HT-29 (cell line): ENCODE measurements around the gene RFX5. TPM values are rescaled to one million over a fixed set of nuclear protein-coding genes. Genes with fewer than 3 reads are reported as not detected.
"Not testable (repeated sequence)": the region's sequence is repeated elsewhere in the genome, so short reads cannot be mapped to it uniquely, and the experiment has no call there.

Experiments used
- DNase-seq: peaks from one replicate; pipeline ENCODE4 v3.0.0-alpha.2; 2015; ENCODE audit warnings: low spot score
- total RNA-seq: library from RNA; depleted of rRNA; stranded (reverse); fragments of >200 nt; shearing (Covaris generic); gene quantifications from 2 replicates; pipeline ENCODE4 v1.2.3, GENCODE V29; 2014

The RFX5 gene
- total RNA-seq, 1 experiment from 2014 or later, result 50.4 TPM

DNA sequence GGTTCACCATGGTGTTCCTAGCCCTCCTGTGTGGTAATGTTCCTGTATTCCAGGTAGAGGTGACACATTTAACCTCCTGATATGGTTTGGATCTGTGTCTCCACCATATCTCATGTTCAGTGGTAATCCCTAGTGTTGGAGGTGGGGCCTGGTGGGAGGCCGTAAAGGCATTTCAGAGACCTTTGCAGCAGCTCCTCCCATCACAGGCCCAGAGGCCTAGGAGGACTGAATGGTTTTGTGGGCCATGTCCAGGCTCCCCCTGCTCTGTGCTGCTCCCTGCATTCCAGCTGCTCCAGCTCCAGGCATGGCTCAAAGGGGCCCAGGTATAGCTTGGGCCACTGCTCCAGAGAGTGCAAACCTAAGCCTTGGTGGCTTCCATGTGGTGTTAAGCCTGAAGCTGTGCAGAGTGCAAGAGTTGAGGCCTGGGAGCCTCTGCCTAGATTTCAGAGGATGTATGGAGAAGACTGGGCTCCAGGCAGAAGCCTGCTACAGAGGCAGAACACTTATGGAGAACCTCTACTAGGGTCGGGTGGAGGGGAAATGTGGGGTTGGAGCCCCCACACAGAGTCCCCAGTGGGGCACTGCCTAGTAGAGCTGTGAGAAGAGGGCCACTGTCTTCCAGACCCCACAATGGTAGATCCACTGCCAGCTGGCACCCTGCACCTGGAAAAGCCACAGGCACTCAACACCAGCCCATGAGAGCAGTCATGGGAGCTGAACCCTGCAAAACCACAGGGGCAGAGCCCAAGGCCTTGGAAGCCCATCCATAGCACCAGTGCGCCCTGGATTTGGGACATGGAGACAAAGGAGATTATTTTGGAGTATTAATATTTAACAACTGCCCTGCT lies 15.5 kb upstream of the RFX5 start:
- no peak for DNase-seq

DNA sequence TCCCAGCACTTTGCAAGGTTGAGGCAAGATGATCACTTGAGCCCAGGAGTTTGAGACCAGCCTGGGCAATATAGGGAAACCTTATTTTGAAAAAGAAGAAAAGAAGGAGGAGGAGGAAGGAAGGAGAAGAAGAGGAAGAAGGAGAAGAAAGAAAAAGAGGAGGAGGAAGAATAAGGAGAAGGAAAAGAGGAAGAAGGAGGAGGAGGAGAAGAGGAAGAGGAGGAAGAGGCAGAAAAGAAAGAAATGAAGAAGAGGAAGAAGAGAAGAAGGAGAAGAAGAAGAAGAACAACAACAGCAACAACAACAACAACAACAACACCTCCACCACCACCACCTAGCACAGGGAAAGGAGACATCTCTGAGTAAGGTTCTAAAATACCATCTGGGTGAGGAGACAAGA lies 14.8 kb upstream of the RFX5 start:
- DNase-seq, result no peak

DNA sequence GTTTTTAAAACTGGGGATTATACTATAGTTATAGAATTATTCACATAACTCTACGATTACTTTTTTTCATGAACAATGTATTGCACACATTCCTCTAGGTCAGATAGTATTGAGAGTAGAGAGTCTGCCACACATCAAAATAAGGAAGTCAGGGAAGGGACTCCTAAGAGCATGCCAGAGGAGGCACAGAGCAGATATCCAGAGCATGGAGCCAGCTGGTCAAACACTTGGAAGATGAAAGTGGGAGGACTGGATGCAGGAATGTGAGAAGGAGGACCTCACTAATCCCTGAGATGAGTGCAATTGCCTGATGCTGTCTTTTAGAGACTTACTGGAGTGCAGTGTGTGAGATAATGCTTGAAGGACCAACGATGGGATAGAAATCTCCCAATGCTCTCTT lies 9.6 kb upstream of the RFX5 start:
- no peak for DNase-seq

DNA sequence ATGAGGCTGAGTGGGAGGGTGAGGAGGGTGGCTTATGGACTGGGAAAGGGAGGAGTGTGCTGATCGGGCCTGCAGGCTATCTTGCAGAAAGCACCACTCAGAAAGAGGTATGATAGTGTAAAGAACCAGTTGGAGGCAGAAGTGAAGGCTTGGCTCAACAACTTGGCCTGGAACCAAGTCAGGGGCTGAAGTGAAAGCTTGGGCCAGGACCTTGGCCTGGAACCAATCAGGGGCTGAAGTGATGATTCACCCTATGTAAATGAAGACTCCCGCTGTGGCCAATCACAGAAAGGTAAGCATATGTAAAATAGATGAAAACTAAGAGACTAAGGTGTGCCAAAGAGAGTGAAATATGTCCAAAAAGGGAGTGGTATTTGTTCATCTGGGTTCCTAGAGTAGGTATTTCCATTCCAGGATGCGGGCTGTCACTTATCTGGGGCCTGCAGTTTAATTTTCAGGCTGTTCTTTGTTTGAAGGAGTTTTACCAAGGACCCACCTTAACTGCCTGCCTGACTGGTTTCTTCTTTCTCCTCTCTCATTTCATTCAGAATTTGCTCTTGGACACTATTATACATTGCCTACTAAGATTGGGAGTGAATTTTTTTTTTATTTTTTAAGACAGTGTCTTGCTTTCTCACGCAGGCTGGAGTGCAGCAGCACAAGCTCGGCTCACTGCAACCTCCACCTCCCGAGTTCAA lies 5.1 kb upstream of the RFX5 start:
- no peak for DNase-seq

DNA sequence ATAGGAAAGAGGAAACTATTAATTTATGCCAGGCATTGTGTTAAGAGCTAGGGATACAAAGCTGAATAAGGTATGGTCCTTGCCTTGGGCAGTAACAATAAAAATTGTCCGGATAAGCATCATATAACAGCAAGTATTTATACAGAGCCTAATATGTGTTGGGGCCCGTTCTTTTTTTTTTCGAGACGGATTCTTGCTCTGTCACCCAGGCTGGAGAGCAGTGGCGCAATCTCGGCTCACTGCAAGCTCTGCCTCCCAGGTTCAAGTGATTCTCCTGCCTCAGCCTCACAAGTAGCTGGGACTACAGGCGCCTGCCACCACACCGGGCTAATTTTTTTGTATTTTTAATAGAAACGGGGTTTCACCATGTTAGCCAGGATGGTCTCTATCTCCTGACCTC lies 3.3 kb upstream of the RFX5 start:
- DNase-seq, result not testable (repeated sequence)

DNA sequence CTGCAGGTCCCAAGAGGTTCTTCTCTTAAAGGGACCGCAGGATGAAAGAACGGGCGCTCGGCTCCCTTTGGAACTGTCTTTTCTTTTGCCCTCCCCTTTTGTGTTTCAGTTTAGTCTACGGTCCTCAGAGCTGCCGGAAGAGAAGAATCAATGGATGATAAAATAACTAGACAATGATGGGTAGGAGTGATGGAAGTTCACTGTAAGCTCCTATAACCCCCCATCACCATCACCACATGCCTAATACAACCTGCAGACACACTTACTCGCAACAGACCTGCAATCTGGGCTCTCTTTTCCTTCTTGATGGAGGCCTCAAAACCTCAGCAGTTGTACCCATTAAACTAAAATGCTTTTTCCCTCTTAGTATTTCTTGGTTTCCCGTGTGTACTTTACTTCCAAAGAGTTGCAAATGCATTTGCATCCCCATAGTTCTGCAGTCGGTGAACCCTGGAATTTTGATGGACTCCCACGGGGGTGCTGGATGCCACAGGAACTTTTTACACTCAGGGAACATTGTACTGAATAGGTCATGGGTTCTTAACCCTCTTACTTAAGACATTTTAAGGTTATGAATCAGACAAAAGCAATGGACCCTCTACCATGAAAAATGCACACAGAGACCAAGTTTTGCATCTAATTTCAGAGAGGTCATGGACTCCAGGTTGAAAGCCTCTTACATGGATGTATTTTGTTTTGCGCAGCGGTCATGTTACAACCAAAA lies 633 bp upstream of the RFX5 start:
- DNase-seq, result no peak

DNA sequence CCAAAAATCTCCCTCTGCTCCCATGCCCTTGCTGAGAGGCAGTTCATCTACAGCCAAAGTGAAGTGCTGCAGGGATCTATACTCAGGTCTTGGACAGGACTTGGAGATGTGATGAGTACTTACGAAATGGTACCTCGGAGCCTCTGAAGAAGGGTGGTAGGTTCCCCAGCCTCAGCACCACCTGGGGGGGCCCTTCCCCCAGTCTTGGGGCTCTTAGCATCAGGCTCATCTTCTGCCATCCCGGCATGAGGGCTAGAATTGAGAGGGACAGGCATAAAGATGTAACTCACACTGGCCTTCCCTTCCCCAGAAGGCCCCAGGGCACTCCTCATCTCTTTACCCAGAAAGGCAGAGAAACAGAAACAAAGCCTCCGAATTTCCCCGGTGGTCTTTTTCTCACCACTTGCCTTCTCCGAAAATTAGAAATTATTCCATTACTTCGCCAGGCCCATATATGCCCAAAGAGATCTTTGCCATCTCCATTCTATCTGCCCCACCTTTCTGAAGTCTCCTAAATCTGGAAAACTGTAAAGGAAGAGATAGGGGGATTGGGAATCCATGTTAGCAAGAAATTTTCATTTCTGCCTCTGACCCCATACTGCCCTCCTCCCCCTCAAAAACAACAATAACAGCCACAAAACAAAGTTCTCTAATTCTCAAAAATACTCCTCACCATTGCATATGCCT lies 827 bp downstream of the RFX5 start:
- no peak for DNase-seq

DNA sequence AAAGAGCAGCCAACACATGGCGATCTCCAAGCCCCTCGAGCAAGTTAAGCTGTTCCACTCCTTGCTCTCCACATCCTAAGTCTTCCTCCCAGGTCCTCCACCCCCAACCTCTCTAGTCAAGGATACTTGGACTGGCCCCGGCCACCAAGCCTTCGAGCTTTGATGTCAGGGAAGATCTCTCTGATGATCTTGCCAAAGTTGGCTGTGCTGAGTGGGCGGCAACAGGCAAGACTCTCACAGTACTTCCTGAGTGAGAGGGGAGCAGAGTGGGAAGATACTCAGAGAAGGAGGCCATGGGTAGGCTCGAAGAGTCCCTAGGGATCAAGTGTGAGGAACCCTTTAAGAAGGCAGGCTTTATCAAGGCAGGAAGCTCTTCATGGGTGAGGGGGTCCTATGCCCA lies 2.8 kb downstream of the RFX5 start:
- DNase-seq, result no peak

DNA sequence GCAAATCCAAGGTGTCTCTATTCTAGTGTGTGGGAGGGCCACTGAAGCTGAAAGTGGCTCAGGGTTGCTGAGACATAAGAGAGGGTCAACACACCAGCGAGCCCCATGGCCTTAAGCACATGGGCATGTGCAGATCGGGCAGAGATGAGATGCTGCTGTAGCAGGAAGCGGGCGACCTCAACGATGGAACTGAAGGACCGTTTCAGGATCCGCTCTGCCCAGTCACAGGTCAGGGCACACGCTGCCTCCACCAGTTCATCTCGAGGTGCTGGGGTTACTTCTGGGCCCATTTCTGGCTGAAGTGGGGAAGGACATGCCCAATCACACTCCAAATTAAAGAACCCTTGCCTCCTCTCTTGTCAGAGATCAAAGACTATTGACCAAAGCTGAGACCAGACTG lies 3.5 kb downstream of the RFX5 start:
- no peak for DNase-seq

DNA sequence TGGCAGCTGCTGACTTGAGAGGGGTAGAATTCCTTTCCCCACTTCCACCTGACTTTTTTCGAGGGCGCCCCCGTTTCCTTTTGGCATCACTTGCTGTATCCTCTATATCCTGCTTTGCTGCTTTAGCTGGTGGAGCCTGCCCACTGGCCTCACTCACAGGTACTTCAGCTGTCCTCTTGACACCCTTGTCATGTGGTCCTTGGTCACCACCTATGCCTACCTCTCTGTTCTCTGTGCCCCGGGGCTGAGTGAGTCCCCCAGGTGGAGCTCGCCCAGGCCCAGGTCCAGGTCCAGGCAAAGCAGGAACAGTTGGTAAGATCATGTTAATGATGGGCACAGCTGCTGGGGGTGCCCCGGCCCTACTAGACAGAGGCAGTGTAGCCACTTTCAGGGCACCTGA lies 4.5 kb downstream of the RFX5 start:
- DNase-seq, result no peak

DNA sequence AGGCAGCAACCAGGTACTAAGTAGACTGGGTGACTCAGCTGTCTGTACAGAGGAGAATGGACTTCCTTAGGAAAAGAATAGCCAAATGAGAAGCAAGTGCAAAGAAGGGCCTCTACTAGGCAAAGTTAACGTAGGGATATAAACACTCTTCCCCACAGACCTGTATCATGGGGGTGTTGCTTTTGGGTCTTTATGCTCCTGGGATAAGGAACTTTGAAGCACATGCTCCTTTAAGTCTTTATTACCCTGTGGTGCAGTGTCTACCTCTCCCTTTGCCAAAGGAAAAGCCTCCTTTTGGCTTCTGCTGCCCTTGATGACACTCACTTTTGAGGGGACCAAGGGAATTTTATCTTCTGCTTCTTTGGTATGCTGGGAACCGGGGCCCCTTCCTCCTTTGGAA lies 5.0 kb downstream of the RFX5 start:
- no peak for DNase-seq

DNA sequence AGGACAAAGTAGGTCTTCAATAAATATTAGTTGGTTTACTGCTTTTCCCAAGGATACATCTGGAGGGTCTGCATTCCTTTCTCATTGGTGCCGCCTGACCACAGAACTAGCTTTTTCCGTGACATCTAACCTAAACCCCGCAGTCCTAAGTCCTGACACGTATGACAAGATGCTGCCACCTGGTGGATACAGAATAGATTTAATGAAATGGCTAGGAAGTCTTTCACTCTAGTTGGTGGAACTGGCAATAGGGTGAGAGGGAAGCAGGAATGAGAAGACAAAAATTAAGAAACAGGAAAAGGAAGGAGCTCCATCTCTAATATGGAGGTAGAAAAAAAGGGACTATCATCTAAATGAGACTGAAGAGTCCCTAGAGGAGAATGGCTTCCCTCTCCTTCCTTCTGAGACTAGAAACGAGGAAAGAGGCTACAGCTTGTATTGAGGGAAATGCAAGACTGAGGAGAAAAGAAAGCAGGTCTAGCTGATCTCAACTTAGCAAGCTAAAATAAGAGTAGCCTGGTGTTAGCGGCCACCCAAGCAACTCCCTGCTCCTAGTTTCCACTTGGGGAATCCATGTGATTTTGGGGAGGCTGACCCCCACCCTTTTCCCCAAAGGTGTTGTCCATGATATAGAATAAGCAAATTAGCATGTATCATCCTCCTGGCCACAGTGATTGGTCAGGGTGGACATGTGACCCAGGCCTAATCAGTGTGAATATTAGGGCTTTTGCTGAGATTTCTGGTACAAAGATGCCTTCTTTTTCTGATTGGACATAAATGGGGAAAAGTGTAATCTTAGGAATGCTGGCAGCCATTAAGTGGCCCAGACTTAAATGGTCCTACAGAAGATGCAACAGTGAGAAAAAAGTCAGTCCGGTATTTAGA lies 5.9 kb downstream of the RFX5 start:
- peak; percentile 82 for DNase-seq

DNA sequence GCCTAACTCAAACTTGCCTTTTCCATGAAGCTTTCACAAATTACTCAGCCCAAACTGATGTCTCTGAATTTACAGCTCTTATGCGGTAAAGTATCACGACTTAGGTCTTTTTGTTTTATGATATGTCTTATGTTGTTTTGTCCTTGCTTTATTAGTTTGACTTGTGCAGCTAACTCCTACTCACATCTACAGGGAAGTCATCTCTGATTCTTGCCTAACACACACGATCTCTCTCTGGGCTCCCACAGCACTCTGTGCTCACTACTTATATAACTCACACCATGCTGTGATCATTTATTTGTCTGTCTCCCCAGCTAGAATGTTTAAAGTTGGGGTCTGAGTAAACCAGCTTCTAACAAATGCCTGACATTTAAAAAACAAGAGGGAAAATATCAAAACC lies 10.5 kb downstream of the RFX5 start:
- DNase-seq, result no peak

DNA sequence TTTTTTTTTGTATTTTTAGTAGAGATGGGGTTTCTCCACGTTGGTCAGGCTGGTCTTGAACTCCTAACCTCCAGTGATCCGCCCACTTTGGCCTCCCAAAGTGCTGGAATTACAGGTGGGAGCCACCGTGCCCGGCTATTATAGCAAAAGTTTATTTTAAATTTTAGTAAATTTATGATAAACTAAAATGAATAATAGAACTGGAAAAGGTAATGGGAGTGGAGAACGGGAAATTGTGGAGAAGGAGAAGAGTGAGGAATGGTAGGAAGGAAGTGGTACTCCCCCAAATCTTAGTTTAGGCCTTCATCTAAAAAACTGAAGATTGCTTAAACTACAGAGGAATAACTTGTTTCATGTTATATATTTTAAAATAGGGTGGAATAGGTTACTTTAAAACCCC lies 12.2 kb downstream of the RFX5 start:
- DNase-seq, result no peak

DNA sequence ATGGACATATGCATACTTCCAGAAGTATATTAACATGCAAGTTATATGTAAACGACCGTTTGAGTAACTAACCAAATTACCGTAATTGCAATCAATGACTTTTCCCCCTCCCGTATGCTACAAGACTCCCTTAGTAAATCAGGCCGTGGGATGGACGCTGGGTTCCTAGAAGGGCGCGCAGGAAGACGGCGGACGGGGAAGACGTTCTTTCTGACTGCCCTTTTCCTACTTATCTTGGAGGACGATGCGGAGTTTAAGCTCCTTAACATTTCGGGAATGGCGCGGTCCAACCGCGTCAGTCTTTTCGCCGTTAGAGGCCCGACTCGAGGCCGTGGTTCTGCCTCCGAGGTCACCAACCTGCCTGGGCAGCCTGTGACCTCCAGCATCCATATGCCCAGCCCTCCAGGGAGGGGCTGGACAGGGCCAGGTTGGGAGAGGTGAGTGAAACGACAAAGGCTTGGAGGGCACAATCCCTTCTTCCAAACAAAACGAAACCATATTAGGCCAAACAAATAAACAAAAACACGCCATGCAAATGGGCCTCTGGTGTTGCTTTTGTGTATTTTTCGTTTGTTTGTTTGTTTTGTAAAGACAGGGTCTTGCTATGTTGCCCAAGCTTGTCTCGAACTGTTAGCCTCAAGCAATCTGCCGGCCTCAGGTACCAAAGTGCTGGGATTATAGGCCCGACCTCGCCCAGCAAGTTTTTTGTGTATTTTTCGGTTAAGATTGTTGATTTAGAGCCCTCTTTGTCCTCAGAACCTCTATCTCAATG lies 19.0 kb downstream of the RFX5 start:
- DNase-seq, result no peak

DNA sequence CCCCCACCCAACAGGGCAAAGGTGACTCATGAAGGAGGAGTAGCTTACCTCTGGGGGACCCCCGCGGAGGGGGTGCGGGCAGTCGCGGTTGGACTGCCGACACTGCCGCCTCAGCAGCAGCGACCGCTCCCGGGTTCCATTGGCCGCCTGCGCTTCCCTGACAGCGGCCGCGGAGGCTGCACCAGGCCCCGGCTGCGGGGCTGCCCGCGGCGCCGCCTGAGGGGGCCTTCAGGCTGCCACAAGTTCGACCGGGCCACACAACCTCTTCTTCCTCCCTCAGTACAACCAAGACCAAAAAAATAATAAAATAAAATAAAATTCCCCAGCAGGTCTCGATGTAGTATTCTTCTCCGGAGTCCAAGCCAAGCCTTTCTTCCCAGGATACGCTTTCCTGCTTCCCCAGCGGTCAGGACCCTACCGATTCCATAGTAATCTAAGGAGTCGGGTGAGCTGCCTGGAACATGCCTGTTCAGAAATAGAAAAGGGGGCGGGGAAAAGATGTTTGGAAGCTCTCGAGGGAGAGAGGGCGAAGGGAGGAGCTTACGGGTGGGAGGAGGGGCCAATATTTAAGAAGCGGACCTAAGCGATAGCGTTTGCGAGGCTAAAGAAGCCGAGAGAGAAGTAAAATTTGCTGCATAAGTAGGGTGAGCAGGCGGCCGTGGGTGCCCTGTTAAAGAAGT lies 19.7 kb downstream of the RFX5 start, which contains the start of gene PI4KB:
Gene PI4KB (minus strand): TSS at position 194 of the 680 bp plus-strand sequence. CDS start 10,935 bp downstream, outside the sequence.
- peak; percentile 98 for DNase-seq

DNA sequence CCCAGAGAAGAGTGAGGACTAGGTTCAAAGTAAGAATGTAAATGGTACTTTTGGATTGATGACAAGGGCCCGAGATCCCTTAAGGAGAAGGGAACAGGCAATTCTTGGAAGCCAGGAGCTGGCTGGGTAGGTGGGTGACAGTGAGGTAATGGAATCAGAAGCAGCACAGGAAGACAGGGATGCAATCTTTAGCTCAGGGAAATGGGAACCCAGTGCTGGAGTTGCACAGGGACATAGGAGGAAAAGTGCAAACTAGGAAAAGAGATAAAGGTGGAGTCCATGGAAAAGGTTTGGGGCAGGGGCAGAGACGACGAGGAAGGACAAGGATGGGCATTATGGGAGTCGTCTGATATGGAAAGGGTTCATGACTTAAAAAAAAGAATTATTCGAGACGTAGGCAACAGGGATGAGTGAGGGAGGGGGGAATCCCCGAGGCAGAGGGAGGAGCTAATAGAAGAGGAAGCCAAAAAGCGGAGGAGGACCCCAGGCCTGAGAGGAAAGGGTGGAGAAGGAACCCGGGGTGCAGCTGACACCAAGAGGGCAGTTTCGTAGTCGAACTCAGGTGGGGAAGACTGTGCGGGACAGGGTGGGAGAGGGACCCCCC lies 20.3 kb downstream of the RFX5 start:
- no peak for DNase-seq

DNA sequence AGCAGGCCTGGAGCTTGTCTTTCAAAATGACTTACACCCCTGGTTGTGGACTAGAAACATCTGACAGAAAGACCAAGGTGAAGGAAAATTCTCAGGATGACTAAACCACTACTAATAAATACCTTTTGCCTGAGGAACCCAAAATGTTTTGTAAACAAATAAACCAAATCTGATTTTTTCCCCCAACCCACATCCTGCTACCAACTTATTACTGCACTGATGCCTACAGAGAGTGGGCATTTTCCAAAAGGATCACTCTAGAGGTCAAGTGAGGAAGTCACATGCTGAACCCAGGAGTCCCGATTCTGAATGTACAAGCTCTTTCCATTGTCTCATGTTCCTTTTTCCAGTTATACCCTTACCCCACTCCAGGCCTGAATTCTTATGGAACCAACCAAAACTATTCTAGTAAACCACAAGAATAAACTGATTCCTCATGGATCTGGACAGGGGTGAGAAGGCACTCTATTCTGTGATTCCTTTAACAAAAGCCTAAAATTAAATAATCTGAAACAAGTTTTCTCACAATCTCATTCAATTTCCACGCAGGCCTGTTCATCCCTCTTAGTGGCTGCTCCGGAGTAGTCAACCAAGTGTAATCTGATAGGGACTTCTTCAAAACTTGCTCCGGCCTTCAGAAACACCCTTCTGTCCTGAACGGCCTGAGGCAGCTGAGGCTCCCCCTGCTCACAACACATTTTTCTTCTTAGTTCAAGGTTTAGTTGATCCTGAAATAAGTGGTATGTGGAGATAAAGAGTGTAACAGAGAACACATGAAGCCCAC lies 21.2 kb downstream of the RFX5 start:
- DNase-seq, result no peak
